HG03565 (cell line): ENCODE data around the gene TSSC4.

Experiments used
- ATAC-seq: cut with Tn5 transposase; IDR thresholded peaks from one replicate; pipeline ENCODE4 v1.9.1; 2021; ENCODE audit warnings: mild to moderate bottlenecking, moderate library complexity; ENCODE audit not compliant: unreplicated experiment

TSSC4 gene

DNA sequence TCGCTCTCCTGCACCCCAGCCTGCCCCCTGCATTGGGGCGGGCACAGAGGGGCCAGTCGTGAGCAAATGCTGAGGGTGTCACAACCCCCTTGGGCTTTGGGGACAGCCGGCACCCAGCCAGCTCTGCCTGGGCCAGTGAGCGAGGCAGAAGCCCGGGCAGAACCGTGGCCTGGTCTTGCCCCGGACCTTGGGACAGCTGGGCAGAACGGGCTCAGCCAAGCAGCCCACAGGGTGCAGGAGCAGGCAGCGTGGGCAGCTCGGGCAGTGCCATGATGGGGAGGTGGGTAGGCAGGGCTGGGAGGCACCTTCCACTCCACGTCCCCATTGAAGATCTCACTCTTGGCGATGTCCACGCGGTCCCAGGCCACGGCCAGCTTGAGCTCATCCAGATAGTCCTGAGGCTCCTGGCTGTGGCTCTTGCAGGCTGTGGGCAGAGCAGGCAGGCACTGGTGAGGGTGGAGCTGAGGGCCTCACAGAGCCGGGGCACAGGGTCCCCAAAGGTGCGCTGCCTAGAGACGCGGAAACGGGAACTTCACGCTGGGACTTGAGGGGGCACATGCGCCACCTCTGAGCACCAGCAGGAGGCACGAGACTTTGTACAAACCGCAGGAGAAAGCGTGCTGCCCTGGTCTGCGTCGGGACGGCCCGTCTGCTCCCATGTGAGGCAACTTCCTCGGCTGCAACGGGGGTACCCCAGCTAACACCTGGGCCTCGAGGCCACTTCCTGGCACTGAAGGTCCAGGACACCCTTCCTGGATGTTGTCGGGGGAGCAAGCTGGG lies 15.2 kb downstream of the TSSC4 start:
- ATAC-seq: no peak

DNA sequence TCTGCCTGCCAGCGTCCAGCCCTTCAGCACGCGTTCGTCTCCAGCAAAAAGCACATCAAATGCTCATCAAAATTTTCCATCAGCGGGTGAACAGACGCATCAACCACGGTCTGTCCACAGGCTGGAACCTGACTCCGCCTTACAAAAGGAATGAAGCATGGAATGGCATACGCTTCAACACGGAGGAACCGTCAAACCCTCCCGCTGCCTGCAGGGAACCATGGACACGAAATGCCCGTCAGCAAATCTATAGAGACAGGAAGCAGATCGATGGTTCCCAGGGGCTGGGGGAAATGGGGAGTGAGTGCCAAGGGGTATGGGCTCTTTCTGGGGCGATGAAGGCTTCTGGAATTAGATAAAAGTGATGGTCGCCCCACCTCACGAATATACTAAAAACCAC lies 16.2 kb downstream of the TSSC4 start:
- no peak for ATAC-seq

- ATAC-seq: no peak
Observed at GRCh38 chr11:2417856-2418692, 17.5 kb downstream of the TSSC4 start.

DNA sequence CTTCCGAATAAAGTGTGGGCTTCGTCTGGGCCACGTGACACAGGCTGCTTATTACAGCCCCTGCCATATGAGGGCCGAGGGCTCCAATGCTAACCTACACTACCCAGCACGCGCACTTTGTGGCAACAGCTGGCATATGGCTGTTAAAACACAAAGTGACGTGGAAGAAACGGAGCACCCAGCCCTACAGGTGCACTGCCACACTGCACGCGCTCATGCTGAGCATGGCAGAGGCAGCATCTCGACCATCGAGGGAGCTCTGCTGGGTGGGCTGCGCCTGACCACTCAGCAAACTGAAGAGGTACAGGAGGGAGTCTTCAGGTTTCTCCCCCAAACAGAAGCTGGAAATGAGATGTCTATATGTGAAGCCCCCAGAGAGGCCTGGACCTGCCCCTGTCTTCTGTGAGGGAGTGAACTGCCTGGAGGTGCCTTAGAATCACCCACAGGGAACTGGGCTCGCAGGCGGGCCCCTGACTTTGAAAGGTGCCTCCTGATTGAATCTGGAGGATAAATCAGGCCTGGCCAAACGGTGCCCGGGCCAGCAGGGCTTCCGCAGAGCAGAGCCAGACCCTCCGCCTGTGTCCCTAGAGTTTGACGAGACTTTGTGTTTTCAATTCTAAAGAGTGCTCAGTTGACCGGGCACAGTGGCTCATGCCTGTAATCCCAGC lies 18.3 kb downstream of the TSSC4 start:
- ATAC-seq: no peak

- ATAC-seq: no peak
Observed at GRCh38 chr11:2419638-2420501, 19.3 kb downstream of the TSSC4 start.

DNA sequence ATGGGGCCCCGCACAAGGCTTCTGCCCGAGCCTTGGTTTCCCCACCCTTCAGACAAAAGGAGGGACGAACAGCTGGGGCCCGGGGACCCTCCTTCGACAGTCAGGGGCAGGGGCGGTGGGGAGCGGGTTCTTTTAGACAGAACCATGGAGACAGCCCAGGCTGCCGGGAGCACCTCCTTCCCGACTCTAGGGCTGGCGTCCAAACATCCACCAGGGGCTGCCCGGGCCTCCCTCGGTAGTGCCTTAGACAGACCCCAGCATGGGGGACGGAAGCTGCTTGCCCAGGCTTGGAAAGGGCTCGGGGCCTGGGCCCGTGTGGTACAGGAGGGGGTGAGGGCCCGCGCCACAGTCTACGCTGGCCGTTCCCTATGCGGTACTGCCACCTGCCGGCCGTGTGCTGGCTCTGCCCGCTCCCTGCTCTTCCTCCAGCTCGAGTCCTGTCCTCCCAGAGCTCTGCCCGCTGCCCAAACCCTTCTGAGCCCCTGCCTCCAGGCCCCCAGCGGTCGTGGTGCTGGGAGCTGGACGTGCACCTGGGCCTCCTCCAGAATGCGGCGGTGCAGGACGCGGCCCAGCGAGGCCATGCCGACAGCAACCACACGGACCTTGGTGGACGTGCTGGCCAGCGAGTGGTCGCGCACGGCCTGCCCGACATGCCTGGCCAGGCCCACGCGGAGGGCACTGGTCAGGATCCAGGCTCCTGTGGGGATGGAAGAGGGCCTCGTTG lies 20.1 kb downstream of the TSSC4 start:
- no peak for ATAC-seq

DNA sequence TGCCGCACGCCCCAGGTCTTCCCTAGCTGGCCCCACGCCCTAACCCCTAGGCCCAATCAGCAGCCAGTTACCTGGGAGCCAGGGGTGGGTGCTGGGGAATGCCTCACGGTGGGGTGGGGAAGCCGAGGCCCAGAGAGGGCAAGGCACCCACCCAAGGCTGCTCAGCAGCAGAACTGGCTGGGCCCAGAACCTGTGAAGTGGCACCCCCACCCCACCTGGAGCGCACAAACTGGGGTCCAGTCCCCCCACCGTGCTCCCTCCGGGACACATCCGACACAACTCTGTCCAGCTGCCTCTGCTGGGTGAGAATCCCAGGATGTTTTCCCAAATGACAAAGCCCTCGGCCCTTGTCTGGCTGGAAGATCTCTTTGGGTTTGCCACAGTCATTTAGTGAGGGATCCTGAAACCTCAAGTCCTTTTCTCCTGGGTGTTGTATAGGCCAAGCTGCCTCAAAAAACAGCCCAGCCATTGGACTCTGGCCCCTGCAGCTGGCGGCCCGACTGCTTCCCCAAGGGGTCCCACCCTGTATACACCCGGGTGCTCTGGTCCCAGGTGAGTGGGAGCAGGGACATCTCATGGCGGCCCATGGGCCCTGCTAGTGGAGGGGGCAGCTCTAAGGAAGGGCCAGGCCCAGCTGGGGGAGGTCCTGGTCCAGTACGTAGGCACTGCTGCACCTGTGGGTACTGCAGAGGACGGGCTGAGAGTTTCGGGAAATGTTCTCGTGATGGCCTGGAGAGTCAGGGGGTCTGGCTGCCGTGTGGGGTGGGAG lies 20.9 kb downstream of the TSSC4 start:
- ATAC-seq: no peak

DNA sequence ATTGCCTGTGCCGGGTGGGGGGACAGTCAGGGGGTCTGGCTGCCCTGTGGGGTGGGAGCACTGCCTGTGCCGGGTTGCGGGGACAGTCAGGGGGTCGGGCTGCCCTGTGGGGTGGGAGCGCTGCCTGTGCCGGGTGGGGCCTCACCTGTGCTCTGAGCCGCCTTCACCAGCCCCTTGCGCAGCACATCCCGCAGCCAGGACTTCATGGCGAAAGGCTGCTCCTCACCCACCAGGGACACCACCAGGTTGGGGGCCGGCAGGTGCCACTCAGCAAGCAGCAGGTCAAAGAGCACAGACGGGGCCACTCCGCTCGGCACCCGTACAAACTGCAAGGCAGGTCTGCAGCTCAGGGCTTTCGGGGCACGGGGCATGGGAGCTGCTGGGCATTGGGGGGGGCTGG lies 21.4 kb downstream of the TSSC4 start:
- ATAC-seq: no peak

DNA sequence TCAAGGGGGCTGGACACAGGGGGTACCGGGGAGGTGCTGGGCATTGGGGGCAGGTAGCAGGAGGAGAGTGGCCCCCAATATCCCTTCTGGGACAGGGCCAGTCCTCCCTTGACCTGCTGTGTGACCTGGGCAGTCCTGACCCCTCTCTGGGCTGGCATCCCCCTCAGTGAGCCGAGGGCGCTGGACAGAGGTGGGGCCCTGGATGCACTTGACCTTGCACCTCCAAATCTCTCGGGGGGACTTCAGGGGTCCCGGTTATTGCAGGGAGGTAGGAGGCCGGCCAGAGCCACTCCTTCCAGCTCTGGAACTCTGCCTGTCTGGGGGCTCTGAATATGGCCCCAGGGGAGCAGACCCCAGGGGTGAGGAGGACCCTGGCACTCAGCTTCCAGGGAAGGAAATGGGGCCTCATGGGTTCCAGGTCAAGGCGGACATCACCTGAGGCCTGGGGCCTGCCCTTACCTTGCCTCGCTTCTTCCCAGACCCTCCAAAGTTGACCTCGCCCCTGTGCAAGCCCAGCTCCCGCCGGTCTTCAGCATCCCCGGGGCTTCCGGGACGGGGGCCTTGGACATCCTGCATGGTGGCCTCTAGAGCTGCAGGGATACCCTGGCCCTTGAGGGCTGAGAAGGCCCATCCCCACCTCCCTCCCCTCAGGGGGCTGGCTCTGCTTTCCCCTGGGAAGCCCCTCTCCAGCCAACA lies 22.1 kb downstream of the TSSC4 start:
- ATAC-seq: no peak

- ATAC-seq: no peak
Observed at GRCh38 chr11:2423157-2424025, 22.8 kb downstream of the TSSC4 start.

GRCh38 chr11:2424811-2425495 lies 24.4 kb downstream of the TSSC4 start:
- ATAC-seq: no peak

DNA sequence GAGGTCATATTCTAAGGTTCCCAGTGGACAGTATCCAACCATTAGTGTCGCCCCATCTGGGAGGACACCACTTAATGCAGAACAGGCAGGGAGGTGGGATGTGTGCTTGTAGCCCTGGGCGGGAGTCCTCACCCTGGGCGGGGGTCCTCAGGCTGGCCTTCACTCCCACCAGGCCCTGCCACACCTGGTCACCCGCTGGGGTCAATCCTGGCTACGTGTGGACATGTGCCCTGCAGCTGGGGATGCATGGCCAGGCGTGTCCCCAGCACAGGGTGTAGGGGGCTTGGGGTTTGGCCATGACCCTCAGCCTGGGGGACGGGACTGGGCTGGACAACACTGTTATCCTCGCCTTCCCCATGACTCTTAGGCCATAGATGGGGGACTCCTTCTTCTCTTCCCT lies 25.0 kb downstream of the TSSC4 start:
- ATAC-seq: no peak

DNA sequence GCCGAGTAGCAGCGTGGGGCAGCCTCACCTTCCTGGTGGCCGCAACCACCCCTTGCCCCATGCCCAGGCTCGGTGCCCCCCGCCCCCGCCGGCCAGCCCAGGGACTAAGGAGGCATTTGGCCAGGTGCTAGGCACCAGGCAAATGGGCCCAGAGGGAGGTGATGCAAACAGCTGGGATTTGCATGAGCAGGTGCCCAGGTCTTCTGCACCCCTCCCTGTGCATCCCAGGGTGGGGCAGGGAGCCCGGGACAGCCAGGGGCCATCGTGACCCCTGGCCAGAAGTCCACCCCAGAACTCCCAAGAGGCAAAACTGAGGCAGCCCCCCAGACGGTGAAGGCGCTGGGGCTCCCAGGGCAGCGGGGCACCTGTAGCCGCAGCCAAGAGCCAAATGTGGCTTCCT lies 25.7 kb downstream of the TSSC4 start:
- no peak for ATAC-seq

DNA sequence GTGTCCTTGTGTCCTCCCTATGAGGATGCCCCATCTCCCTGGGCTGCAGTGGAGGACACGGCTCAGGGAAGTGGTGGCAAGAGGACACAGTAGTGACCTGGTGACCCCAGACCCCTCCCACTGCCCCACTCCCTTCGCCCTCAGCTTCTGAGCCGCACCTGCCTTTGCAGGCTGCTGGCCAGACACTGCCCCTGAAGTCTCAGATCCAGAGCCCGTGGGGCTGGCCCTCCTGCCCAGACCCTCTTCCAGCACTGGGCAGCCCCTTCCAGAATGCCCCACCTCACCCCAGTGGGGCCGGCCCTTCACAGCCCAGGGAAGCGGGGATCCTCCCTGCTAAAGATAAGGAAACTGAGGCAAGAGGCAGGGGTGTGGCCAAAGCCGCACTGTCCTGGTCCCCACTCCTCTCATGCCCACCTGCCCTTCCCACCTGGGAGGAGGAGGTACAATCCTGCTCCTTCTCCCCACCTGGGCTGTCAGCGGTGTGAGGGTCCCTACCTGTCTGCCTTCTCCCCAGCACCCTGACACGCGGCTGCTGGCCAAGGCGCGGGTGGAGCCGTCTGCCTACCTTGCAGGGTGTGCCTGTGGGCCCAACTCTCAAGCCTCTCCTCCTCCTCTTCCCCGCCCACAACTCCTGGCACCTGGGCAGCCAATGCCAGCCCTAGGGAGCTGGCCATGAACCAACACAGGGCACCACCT lies 26.4 kb downstream of the TSSC4 start:
- ATAC-seq: no peak

- no peak for ATAC-seq
Observed at GRCh38 chr11:2427721-2428321, 27.3 kb downstream of the TSSC4 start.

GRCh38 chr11:2428322-2428795 lies 27.8 kb downstream of the TSSC4 start:
- no peak for ATAC-seq
